GM12873 (cell line): ENCODE measurements around the gene TOX4.

Experiments
- TF ChIP-seq, protein P1 (sequence below): IDR thresholded peaks from 2 replicates; pipeline ENCODE4 v1.5.1; 2012; ENCODE audit warnings: low read depth, mild to moderate bottlenecking, moderate library complexity, low read length, control low read depth; ENCODE audit not compliant: insufficient read depth; ENCODE audit errors: missing control alignments

Gene TOX4

DNA sequence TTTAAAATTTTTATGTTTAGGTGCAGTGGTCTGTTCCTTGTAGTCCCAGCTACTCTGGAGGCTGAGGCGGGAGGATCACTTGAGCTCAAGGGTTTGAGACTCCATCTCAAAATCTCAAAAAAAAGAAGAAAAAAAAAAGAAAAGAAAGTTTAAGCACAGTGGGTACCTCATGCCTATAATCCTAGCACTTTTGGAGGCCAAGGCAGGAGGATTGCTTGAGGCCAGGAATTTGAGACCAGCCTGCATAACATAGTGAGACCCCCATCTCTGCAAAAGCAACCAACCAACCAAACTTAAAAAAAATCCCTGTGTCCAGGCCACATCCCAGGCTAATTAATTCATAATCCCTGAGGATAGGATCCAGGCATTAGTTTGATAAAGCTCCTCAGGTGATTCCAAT, 52.5 kb downstream of the TOX4 start:
- TF ChIP-seq, protein P1, sequence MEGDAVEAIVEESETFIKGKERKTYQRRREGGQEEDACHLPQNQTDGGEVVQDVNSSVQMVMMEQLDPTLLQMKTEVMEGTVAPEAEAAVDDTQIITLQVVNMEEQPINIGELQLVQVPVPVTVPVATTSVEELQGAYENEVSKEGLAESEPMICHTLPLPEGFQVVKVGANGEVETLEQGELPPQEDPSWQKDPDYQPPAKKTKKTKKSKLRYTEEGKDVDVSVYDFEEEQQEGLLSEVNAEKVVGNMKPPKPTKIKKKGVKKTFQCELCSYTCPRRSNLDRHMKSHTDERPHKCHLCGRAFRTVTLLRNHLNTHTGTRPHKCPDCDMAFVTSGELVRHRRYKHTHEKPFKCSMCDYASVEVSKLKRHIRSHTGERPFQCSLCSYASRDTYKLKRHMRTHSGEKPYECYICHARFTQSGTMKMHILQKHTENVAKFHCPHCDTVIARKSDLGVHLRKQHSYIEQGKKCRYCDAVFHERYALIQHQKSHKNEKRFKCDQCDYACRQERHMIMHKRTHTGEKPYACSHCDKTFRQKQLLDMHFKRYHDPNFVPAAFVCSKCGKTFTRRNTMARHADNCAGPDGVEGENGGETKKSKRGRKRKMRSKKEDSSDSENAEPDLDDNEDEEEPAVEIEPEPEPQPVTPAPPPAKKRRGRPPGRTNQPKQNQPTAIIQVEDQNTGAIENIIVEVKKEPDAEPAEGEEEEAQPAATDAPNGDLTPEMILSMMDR = no peak

DNA sequence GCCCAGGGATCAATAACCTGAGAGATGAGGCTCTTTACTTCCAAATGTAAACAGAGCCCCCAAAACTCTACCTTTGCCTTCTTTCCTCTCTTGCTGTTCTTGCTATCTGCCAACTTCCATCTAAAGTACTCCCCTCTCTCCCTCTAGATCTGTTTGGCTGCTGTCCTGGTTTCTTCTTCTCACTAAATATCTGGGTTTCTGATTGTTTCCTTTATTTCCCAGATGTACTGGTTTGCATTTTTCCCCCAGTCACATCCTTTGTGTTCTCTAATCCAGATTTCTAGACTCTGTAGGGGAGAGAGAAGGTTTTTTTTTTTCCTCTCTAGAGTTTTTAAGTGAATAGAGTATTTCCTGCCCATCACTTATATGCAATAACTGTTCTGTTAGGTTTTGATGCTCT, 56.3 kb downstream of the TOX4 start:
- TF ChIP-seq, protein P1 = no peak

DNA sequence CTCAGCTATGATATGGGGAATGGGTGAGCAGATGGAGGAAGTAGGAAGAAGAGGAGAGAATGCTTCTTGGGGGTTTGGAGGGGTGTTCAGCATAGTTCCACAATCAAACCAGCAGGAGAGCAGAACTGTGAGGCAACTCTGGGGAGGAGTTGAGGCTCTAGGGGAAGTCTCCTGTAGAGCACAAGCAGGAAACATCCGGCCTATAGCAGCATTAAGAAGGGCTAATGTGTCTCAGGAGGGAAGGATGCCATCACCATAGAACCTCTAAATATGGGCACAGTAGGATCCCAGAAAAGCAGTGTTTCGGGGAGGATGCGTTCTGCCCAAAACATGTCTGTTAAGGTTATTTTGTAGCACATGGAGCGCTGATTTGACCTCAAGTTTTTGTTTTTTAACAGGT, 57.6 kb downstream of the TOX4 start:
- TF ChIP-seq, protein P1 = peak; percentile 7

DNA sequence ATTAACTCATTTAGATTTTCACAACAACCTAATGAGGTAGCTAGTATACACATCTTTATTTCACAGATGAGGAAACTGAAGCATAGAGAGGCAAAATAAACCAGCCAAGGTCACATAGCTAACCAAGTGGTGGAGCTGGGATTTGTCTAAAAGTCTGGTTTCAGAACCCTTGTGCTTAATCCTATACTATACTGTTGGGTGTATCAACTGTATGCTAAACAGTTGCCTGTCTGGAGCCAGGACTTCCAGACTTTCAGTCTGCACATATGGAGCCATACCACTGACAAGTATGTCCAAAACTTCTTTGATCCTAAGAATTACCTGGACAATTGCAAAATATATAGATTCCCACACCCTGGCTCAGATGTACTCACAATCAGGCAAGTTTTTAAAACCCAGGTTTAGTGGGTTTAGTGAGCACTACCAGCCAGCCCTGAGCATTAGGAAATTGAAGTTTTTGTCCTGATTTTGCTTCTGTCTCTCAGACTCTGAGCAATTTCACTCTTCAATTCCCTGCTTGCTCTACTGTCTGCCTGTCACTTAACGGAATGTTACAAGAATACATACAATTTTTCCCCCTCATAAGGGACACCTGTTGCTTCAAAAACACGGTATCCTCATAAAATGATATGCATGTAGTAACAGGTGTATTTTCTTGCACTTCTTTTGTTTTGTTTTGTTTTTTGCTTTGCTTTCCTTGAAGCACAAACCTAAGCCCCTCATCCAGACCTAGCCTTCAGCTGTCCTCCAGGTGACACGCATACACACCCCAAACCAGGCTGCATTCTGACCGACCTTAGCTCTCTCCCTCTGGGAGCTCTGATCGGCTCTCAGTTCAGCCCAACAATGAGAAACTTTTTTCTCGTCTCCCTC, 58.8 kb downstream of the TOX4 start:
- TF ChIP-seq, protein P1 = no peak

DNA sequence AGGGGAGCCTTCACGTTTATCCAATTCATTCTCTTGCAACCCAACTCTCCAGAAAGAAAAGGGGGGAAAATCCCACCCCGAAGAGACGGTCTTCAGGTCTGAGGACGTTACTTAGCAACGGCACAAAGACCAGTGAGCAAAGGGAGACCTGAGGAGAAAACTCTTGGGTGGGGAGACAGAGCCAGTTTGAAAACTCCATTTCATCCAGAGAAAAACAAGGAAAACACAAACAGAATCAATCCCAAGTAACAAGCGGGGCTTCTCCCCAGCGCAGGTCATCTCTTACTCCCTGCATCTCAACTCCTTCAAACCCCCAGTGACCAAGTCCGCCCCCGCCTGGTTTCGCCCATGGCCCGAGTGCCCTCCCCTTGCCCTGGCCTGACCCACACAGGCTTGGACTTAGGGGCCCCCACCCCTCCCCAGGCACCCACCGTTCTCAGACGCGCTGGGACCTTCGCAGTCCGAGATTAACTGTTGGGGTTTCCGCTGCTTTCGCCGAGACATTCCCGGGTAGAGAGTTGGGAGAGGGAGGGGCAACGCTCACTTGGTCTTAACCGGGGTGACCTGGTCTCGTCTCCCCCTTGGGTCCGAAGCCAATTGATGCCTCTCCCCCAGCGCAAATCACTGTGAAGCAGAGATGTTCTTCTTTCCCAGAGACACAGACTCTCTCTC, 59.6 kb downstream of the TOX4 start:
- TF ChIP-seq, protein P1 = no peak

DNA sequence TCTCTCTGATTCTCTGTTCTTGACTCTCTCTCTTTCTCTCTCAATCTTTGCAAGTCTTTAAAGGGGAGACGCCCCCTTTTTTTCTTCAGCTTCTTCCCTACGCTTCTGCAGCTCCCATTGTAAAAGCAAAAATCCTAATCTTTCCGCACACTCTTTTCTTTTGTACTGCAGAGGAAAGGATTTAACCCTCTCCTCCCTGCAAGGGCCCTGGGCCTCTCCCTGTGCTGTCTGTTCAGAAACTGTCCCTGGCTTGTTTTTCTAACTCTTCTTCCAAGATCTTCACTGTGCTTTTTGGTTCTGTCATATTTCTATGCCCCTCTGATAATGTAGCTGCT, 60.1 kb downstream of the TOX4 start:
- TF ChIP-seq, protein P1 = no peak

DNA sequence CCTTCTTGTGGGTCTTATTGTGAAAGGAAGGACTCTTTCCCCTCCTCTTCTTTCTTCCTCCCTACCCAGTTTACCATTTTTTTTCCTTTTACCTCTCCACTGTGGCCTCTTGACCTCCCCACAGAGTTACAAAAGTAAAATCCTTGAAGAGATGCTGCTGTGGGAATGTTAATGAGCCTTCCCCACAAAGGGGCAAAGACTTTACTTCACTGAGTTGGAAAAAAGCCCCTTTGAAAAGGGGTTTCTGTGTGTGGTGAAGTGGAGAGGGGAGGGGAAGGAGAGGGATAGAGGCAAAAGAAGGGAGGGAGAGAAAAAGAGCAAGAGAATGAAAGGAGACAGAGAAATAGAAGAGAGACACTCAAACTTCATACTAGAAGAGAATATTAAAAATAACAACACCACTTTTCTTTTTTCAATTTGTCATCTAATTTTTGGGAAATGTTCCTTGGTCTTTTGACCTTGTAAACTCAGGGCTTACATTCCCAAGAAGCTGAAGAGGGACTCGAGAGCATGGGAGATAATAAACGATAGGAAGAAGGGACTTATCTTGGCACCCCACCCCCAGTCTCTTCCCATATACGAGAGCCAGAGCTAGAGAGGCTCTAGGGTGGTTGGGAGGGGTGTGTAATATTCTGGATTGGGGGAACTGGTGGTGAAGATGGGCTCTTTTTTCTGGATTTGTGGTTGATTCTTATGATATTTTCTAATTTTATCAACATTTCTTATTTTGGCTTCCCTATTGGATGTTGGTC, 62.4 kb downstream of the TOX4 start:
- TF ChIP-seq, protein P1 = no peak
